ENCODE measurements around the gene AOC3. TPM values are rescaled to one million over a fixed set of nuclear protein-coding genes. Genes with fewer than 3 reads are reported as not detected.

The AOC3 gene
- total and polyA plus RNA-seq, 2 donors (not counting 3 experiments of a cell fraction or from before 2014, with no cell fraction given): 0.11 to 0.27 TPM

DNA sequence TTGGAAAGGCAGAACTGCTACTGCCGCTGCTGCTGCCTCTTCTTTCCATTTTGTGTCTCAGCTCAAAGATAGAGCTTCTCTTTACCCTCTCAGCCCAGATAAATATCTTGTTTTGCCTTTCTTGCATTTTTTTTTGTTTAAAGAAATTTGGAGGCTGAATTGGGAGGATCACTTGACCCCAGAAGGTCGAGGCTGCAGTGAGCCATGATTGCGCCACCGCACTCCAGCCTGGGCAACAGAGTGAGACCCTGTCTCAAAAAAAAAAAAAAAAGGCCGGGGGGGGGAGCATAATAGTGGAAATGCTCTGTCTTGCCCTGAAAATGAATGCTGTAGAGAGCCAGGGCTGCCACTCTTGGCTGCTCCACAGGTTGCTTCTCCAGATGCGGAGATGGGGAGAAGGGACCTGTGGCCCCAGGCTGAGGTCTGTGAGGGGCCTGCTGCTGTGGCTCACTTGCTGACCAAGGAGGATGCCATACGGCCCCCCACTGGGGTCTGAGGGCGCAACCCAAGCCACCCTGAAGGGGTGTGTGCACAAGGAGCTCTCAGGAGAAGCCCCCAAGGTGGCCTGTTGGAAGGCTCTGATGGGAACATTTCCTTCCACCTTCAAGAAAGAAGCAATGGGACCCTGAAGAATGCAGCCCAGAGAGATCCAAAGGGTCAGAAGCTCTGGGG is 28.1 kb downstream of the AOC3 start:
- Histone ChIP-seq H3K36me3 (ENCODE audit: control insufficient read depth in 2 of 2, extremely low read depth in 1 of 2, insufficient read depth in 2 of 2, low read length in 2 of 2) (no peaks in the 10 kb centered on the region), H3K79me2 (ENCODE audit: control insufficient read depth, insufficient read depth, low read length) (no peaks in the 10 kb centered on the region), H3K9me1 (replicated peaks; ENCODE audit: control insufficient read depth, extremely low read depth, insufficient read depth, low read length) (no peaks in the 10 kb centered on the region), H3K4me1 (ENCODE audit: control insufficient read depth, extremely low read depth, insufficient read depth, low read length) (no peaks in the 10 kb centered on the region), H3K4me3 (replicated peaks in 1 of 3; ENCODE audit: insufficient read depth in 1 of 3, low read depth in 1 of 3, low read length in 3 of 3) (no peak overlapping the region), H4K20me1 (replicated peaks; ENCODE audit: control insufficient read depth, extremely low read depth, insufficient read depth, low read length) (no peaks in the 10 kb centered on the region), H3K9ac (replicated peaks; ENCODE audit: extremely low read depth, insufficient read depth, low read length) (no peak overlapping the region), H2AFZ (ENCODE audit: low read depth, low read length) (no peak overlapping the region), H3K27ac (ENCODE audit: insufficient read depth, low read depth, low read length) (no peak overlapping the region), H3K4me2 (ENCODE audit: insufficient read depth, low read length) (no peak overlapping the region), H3K27me3 (ENCODE audit: control insufficient read depth in 2 of 2, insufficient read depth in 2 of 2, low read length in 2 of 2) (peaks cover 5 to 7% of the 10 kb centered on the region in 2 experiments), H3K9me3 (replicated peaks; ENCODE audit: control insufficient read depth, insufficient read depth, low read length) (no peaks in the 10 kb centered on the region)
- dilution Hi-C loops (cut with MboI; ENCODE audit: extremely low pct_ligation_motif_present, low sequenced_read_pairs): no loop called here
- TF ChIP-seq JUN (IDR thresholded peaks at IDR 0.05; ENCODE audit: borderline replicate concordance, insufficient read depth, insufficient read length, low read depth): no peak
- TF ChIP-seq GATA2 (IDR thresholded peaks at IDR 0.05; ENCODE audit: insufficient read depth, insufficient read length, low read depth, low read length): no peak
- TF ChIP-seq EZH2 (IDR thresholded peaks at IDR 0.05; ENCODE audit: borderline replicate concordance, low read depth, low read length, severe bottlenecking): no peak
- TF ChIP-seq MAX (IDR thresholded peaks at IDR 0.05; ENCODE audit: insufficient read depth, insufficient read length): no peak
- no peak for TF ChIP-seq MYC (IDR thresholded peaks at IDR 0.05; ENCODE audit: low read depth, low read length)
- TF ChIP-seq POLR2A (IDR thresholded peaks at IDR 0.05; ENCODE audit: low read depth, low read length): no peak
- TF ChIP-seq FOS (IDR thresholded peaks at IDR 0.05; ENCODE audit: borderline replicate concordance, insufficient read depth, low read length): no peak
- ChIA-PET POLR2A (no interaction called here), CTCF (interaction anchor here (1.4 to 4.0 kb wide), 3 partner anchors 12 to 50 kb away, joined by 3 to 19 read pairs (median 4); no protein-coding TSS in a partner anchor)
- DNase-seq (ENCODE audit: low read depth, low spot score): no peak
- FAIRE-seq: no peak
- BruUV-seq (replicated peaks): no TSS peak
- intact Hi-C loops (cut with micrococcal nuclease): no loop called here

DNA sequence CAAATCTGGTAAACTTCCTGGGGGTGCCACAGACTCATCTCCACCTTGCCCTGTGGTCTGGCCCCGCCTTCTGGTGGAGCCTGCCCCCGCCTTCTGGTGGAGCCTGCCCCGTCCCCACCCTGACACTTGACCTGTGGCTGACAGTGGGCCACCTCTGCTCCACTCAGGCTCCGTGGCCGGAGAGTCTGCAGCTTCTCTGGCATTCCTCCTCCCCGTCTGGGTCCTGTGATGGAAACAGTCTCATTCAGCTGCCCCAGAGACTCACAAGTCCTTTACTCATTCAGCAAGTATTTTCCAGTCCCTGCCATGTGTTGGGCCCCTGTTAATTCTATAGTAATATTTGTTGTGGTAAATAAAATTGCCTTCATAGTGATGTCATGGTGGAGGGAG is 28.6 kb downstream of the AOC3 start:
- H3K27me3 ChIP-seq (ENCODE audit: control insufficient read depth in 2 of 2, insufficient read depth in 2 of 2, low read length in 2 of 2): peaks cover 5 to 7% of the 10 kb centered on the region in 2 experiments
- TF ChIP-seq POLR2A (IDR thresholded peaks at IDR 0.05; ENCODE audit: low read depth, low read length): no peak
- TF ChIP-seq FOS (IDR thresholded peaks at IDR 0.05; ENCODE audit: borderline replicate concordance, insufficient read depth, low read length): no peak
- no peak for TF ChIP-seq GATA2 (IDR thresholded peaks at IDR 0.05; ENCODE audit: insufficient read depth, insufficient read length, low read depth, low read length)
- TF ChIP-seq, protein P1, sequence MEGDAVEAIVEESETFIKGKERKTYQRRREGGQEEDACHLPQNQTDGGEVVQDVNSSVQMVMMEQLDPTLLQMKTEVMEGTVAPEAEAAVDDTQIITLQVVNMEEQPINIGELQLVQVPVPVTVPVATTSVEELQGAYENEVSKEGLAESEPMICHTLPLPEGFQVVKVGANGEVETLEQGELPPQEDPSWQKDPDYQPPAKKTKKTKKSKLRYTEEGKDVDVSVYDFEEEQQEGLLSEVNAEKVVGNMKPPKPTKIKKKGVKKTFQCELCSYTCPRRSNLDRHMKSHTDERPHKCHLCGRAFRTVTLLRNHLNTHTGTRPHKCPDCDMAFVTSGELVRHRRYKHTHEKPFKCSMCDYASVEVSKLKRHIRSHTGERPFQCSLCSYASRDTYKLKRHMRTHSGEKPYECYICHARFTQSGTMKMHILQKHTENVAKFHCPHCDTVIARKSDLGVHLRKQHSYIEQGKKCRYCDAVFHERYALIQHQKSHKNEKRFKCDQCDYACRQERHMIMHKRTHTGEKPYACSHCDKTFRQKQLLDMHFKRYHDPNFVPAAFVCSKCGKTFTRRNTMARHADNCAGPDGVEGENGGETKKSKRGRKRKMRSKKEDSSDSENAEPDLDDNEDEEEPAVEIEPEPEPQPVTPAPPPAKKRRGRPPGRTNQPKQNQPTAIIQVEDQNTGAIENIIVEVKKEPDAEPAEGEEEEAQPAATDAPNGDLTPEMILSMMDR (IDR thresholded peaks at IDR 0.05; ENCODE audit: extremely low read depth in 1 of 2, insufficient read depth in 1 of 2, low read depth in 1 of 2, low read length in 2 of 2): no peak
- no peak for TF ChIP-seq MYC (IDR thresholded peaks at IDR 0.05; ENCODE audit: low read depth, low read length)
- no peak for TF ChIP-seq POLR2AphosphoS5 (IDR thresholded peaks at IDR 0.05; ENCODE audit: insufficient read depth, low read depth, low read length)
- TF ChIP-seq MAX (IDR thresholded peaks at IDR 0.05; ENCODE audit: insufficient read depth, insufficient read length): no peak
- TF ChIP-seq EZH2 (IDR thresholded peaks at IDR 0.05; ENCODE audit: borderline replicate concordance, low read depth, low read length, severe bottlenecking): no peak
- no peak for TF ChIP-seq JUN (IDR thresholded peaks at IDR 0.05; ENCODE audit: borderline replicate concordance, insufficient read depth, insufficient read length, low read depth)
- dilution Hi-C loops (cut with MboI; ENCODE audit: extremely low pct_ligation_motif_present, low sequenced_read_pairs) (no loop called here), intact Hi-C loops (cut with micrococcal nuclease) (no loop called here)
- no peaks in the 10 kb centered on the region for H3K79me2 ChIP-seq (ENCODE audit: control insufficient read depth, insufficient read depth, low read length)
- DNase-seq (ENCODE audit: low read depth, low spot score) (no peak), FAIRE-seq (no peak)
- H3K9ac ChIP-seq (replicated peaks; ENCODE audit: extremely low read depth, insufficient read depth, low read length): no peak overlapping the region
- H3K9me3 ChIP-seq (replicated peaks; ENCODE audit: control insufficient read depth, insufficient read depth, low read length): no peaks in the 10 kb centered on the region
- no peaks in the 10 kb centered on the region for H3K9me1 ChIP-seq (replicated peaks; ENCODE audit: control insufficient read depth, extremely low read depth, insufficient read depth, low read length)
- no peak overlapping the region for H3K4me2 ChIP-seq (ENCODE audit: insufficient read depth, low read length)
- no peaks in the 10 kb centered on the region for H3K36me3 ChIP-seq (ENCODE audit: control insufficient read depth in 2 of 2, extremely low read depth in 1 of 2, insufficient read depth in 2 of 2, low read length in 2 of 2)
- ChIA-PET POLR2A (no interaction called here), CTCF (interaction anchor here (1.4 to 4.0 kb wide), 2 partner anchors 41 to 50 kb away, joined by 3 to 19 read pairs; no protein-coding TSS in a partner anchor)
- no peak overlapping the region for H3K27ac ChIP-seq (ENCODE audit: insufficient read depth, low read depth, low read length)
- no TSS peak for BruUV-seq (replicated peaks)
- H3K4me3 ChIP-seq (replicated peaks in 1 of 3; ENCODE audit: insufficient read depth in 1 of 3, low read depth in 1 of 3, low read length in 3 of 3): no peak overlapping the region
- H3K4me1 ChIP-seq (ENCODE audit: control insufficient read depth, extremely low read depth, insufficient read depth, low read length): no peaks in the 10 kb centered on the region
- H2AFZ ChIP-seq (ENCODE audit: low read depth, low read length): no peak overlapping the region
- H4K20me1 ChIP-seq (replicated peaks; ENCODE audit: control insufficient read depth, extremely low read depth, insufficient read depth, low read length): no peaks in the 10 kb centered on the region

Data from endothelial cell of umbilical vein (primary cell).